ENCODE measurements around the gene SP1. TPM values are rescaled to one million over a fixed set of nuclear protein-coding genes. Genes with fewer than 3 reads are reported as not detected.
"Not testable (repeated sequence)": the region's sequence is repeated elsewhere in the genome, so short reads cannot be mapped to it uniquely, and the experiment has no call there.

Gene SP1
- total RNA-seq, 2 experiments from 2014 or later: 72.2 to 76.5 TPM

- POLR2A ChIA-PET: interaction anchor here (0.6 kb wide), 1 partner anchor 10 kb away, joined by 3 read pairs; no protein-coding TSS in a partner anchor
- H3K4me3 Mint-ChIP-seq: no peak overlapping the region
Observed at GRCh38 chr12:53358836-53359419, 21.0 kb upstream of the SP1 start.

GRCh38 chr12:53361638-53362037 is 18.3 kb upstream of the SP1 start:
- DNase-seq; H3K9me3 Mint-ChIP-seq (ENCODE audit: insufficient read depth); H3K4me1 Mint-ChIP-seq (ENCODE audit: low read depth); ATAC-seq; H3K4me3 Mint-ChIP-seq; H3K27me3 Mint-ChIP-seq (ENCODE audit: low read depth); H3K36me3 Mint-ChIP-seq (ENCODE audit: low read depth); H3K27ac Mint-ChIP-seq: not testable (repeated sequence)
- ChIA-PET CTCF (interaction anchor here (0.7 to 2.0 kb wide), 4 partner anchors 18 to 60 kb away, joined by 3 to 6 read pairs (median 3); partner anchors contain the start of genes AAAS and SP1), POLR2A (interaction anchor here (0.7 kb wide), 1 partner anchor 37 kb away, joined by 5 read pairs; no protein-coding TSS in a partner anchor)

More at GRCh38 chr12:53358836-53359419, 21.0 kb upstream of the SP1 start:
- H3K4me1 Mint-ChIP-seq (ENCODE audit: low read depth): no peaks in the 10 kb centered on the region
- no peaks in the 10 kb centered on the region for H3K27me3 Mint-ChIP-seq (ENCODE audit: low read depth)
- no peaks in the 10 kb centered on the region for H3K9me3 Mint-ChIP-seq (ENCODE audit: insufficient read depth)
- H3K27ac Mint-ChIP-seq: no peak overlapping the region
- DNase-seq (no peak), ATAC-seq (no peak)
- CTCF ChIA-PET: interaction anchor here (1.7 to 2.1 kb wide), 2 partner anchors 11 to 14 kb away, joined by 4 to 5 read pairs; no protein-coding TSS in a partner anchor
- H3K36me3 Mint-ChIP-seq (ENCODE audit: low read depth): no peaks in the 10 kb centered on the region

GRCh38 chr12:53365245-53365904 is 14.6 kb upstream of the SP1 start:
- peaks cover 11% of the 10 kb centered on the region for H3K4me1 Mint-ChIP-seq (ENCODE audit: low read depth)
- POLR2A ChIA-PET: interaction anchor here (0.6 to 2.0 kb wide), 2 partner anchors 14 to 577 kb away, joined by 3 to 12 read pairs; partner anchors contain the start of gene SP1
- no peak for ATAC-seq
- no peak for DNase-seq
- no peaks in the 10 kb centered on the region for H3K36me3 Mint-ChIP-seq (ENCODE audit: low read depth)
- no peaks in the 10 kb centered on the region for H3K9me3 Mint-ChIP-seq (ENCODE audit: insufficient read depth)
- H3K4me3 Mint-ChIP-seq: no peak overlapping the region
- CTCF ChIA-PET: interaction anchor here (0.9 to 3.7 kb wide), 5 partner anchors 13 to 55 kb away, joined by 3 to 20 read pairs (median 7); partner anchors contain the start of gene SP1
- H3K27ac Mint-ChIP-seq: peak overlapping the region; percentile 4
- no peaks in the 10 kb centered on the region for H3K27me3 Mint-ChIP-seq (ENCODE audit: low read depth)

GRCh38 chr12:53373554-53374133 is 6.3 kb upstream of the SP1 start:
- DNase-seq; H3K36me3 Mint-ChIP-seq (ENCODE audit: low read depth): not testable (repeated sequence)

GRCh38 chr12:53374277-53374676 is 5.7 kb upstream of the SP1 start:
- H3K4me3 Mint-ChIP-seq; H3K9me3 Mint-ChIP-seq (ENCODE audit: insufficient read depth); ATAC-seq; DNase-seq; H3K36me3 Mint-ChIP-seq (ENCODE audit: low read depth); H3K27me3 Mint-ChIP-seq (ENCODE audit: low read depth); POLR2A ChIA-PET: not testable (repeated sequence)
- peaks cover 29% of the 10 kb centered on the region for H3K4me1 Mint-ChIP-seq (ENCODE audit: low read depth)
- H3K27ac Mint-ChIP-seq: peak overlapping the region; percentile 73
- CTCF ChIA-PET: interaction anchor here (1.7 to 1.8 kb wide), 2 partner anchors 22 to 53 kb away, joined by 5 to 7 read pairs; partner anchors contain the start of gene AAAS

More at GRCh38 chr12:53373554-53374133, 6.3 kb upstream of the SP1 start:
- H3K27me3 Mint-ChIP-seq (ENCODE audit: low read depth); ATAC-seq; H3K9me3 Mint-ChIP-seq (ENCODE audit: insufficient read depth): not testable (repeated sequence)
- H3K4me3 Mint-ChIP-seq: peak overlapping the region; percentile 10
- H3K27ac Mint-ChIP-seq: peak overlapping the region; percentile 73
- ChIA-PET POLR2A (interaction anchor here (0.7 kb wide), 1 partner anchor 249 kb away, joined by 3 read pairs; no protein-coding TSS in a partner anchor), CTCF (interaction anchor here (1.7 to 1.8 kb wide), 2 partner anchors 21 to 52 kb away, joined by 5 to 7 read pairs; partner anchors contain the start of gene AAAS)
- peaks cover 29% of the 10 kb centered on the region for H3K4me1 Mint-ChIP-seq (ENCODE audit: low read depth)

- peaks cover 26% of the 10 kb centered on the region for H3K4me1 Mint-ChIP-seq (ENCODE audit: low read depth)
- H3K27ac Mint-ChIP-seq: no peak overlapping the region
- no peak for DNase-seq
- no peaks in the 10 kb centered on the region for H3K9me3 Mint-ChIP-seq (ENCODE audit: insufficient read depth)
- POLR2A ChIA-PET: no interaction called here
- H3K4me3 Mint-ChIP-seq: no peak overlapping the region
- no peak for ATAC-seq
- peaks cover 7% of the 10 kb centered on the region for H3K36me3 Mint-ChIP-seq (ENCODE audit: low read depth)
- CTCF ChIA-PET: interaction anchor here (1.3 to 5.2 kb wide), 2 partner anchors 24 to 55 kb away, joined by 6 to 69 read pairs; partner anchors contain the start of gene AAAS
- no peaks in the 10 kb centered on the region for H3K27me3 Mint-ChIP-seq (ENCODE audit: low read depth)
Observed at GRCh38 chr12:53376747-53377146, 3.2 kb upstream of the SP1 start.

GRCh38 chr12:53378222-53378621 is 1.8 kb upstream of the SP1 start:
- peaks cover 31% of the 10 kb centered on the region for H3K4me1 Mint-ChIP-seq (ENCODE audit: low read depth)
- H3K4me3 Mint-ChIP-seq: no peak overlapping the region
- H3K27me3 Mint-ChIP-seq (ENCODE audit: low read depth): no peaks in the 10 kb centered on the region
- POLR2A ChIA-PET: interaction anchor here (1.1 to 2.2 kb wide), 3 partner anchors 12 to 63 kb away, joined by 3 to 12 read pairs (median 3); partner anchors contain the start of gene PRR13
- H3K27ac Mint-ChIP-seq: no peak overlapping the region
- CTCF ChIA-PET: interaction anchor here (2.0 to 5.2 kb wide), 4 partner anchors 12 to 56 kb away, joined by 7 to 69 read pairs (median 18); partner anchors contain the start of gene AAAS
- H3K9me3 Mint-ChIP-seq (ENCODE audit: insufficient read depth): no peaks in the 10 kb centered on the region
- ATAC-seq (no peak), DNase-seq (no peak)
- H3K36me3 Mint-ChIP-seq (ENCODE audit: low read depth): peaks cover 22% of the 10 kb centered on the region

- Mint-ChIP-seq H3K27me3 (ENCODE audit: low read depth) (no peaks in the 10 kb centered on the region), H3K4me1 (ENCODE audit: low read depth) (peaks cover 32% of the 10 kb centered on the region), H3K4me3 (no peak overlapping the region), H3K9me3 (ENCODE audit: insufficient read depth) (no peaks in the 10 kb centered on the region), H3K27ac (no peak overlapping the region), H3K36me3 (ENCODE audit: low read depth) (peaks cover 28% of the 10 kb centered on the region)
- CTCF ChIA-PET: interaction anchor here (0.7 to 5.2 kb wide), 12 partner anchors 10 to 189 kb away, joined by 3 to 69 read pairs (median 5); partner anchors contain the start of gene AAAS
- POLR2A ChIA-PET: interaction anchor here (1.0 to 2.2 kb wide), 12 partner anchors 9 to 113 kb away, joined by 3 to 12 read pairs (median 4); partner anchors contain the start of genes AAAS and PRR13
- DNase-seq (no peak), ATAC-seq (no peak)
Observed at GRCh38 chr12:53378724-53379388, 1.1 kb upstream of the SP1 start.

GRCh38 chr12:53379389-53380103 is 430 bp upstream of the SP1 start:
- ATAC-seq (peak; percentile 80), DNase-seq (peak; percentile 99)
- no peak overlapping the region for H3K4me3 Mint-ChIP-seq
- ChIA-PET CTCF (interaction anchor here (0.7 to 5.2 kb wide), 15 partner anchors 9 to 190 kb away, joined by 3 to 69 read pairs (median 4); partner anchors contain the start of genes AAAS and TARBP2), POLR2A (interaction anchor here (0.6 to 2.2 kb wide), 17 partner anchors 9 to 198 kb away, joined by 3 to 12 read pairs (median 3); partner anchors contain the start of gene AAAS)
- H3K27me3 Mint-ChIP-seq (ENCODE audit: low read depth): no peaks in the 10 kb centered on the region
- H3K36me3 Mint-ChIP-seq (ENCODE audit: low read depth): peaks cover 32% of the 10 kb centered on the region
- H3K9me3 Mint-ChIP-seq (ENCODE audit: insufficient read depth): no peaks in the 10 kb centered on the region
- no peak overlapping the region for H3K27ac Mint-ChIP-seq
- peaks cover 35% of the 10 kb centered on the region for H3K4me1 Mint-ChIP-seq (ENCODE audit: low read depth)

Measured in activated CD8-positive, alpha-beta T cell treated with anti-CD3 and anti-CD28 coated beads, Interleukin-2, amount 10 ng/mL, durations not matched to agents 7 days and 5 days (primary cell).